Suprapubic skin (tissue), 4 donors: ENCODE results near the gene DPP9. TPM values are rescaled to one million over a fixed set of nuclear protein-coding genes. Genes with fewer than 3 reads are reported as not detected.

ENCODE experiments used
- DNase-seq, 2 donors: peaks; one replicate each; pipeline ENCODE4 v3.0.0-alpha.2; 2019; ENCODE audit warnings: low spot score in 2 of 2
- H3K27ac ChIP-seq: fragments of 200-600 bp; sonication (generic); one replicate; pipeline ENCODE4 v1.5.1; 2019
- H3K27me3 ChIP-seq: fragments of 200-600 bp; sonication (generic); one replicate; pipeline ENCODE4 v1.5.1; 2019
- H3K36me3 ChIP-seq: fragments of 200-600 bp; sonication (generic); one replicate; pipeline ENCODE4 v1.5.1; 2019
- H3K4me1 ChIP-seq: fragments of 200-600 bp; sonication (generic); one replicate; pipeline ENCODE4 v1.5.1; 2019
- H3K4me3 ChIP-seq: fragments of 200-600 bp; sonication (generic); one replicate; pipeline ENCODE4 v1.5.1; 2019; ENCODE audit warnings: mild to moderate bottlenecking
- H3K9me3 ChIP-seq: fragments of 200-600 bp; sonication (generic); one replicate; pipeline ENCODE4 v1.5.1; 2019
- CTCF ChIP-seq, 2 donors: fragments of 200-600 bp in 1 of 2; fragments of 450-650 bp in 1 of 2; sonication (generic) in 1 of 2; IDR thresholded peaks; one replicate each; pipeline ENCODE4 v1.5.1; 2016 to 2019; ENCODE audit warnings: antibody characterized with exemption in 2 of 2, mild to moderate bottlenecking in 1 of 2, moderate library complexity in 1 of 2
- EP300 ChIP-seq: sonication (generic); formaldehyde crosslinking; IDR thresholded peaks from one replicate; pipeline ENCODE4 v1.6.1; 2017; ENCODE audit warnings: antibody characterized with exemption
- POLR2A ChIP-seq, 2 donors: fragments of 450-650 bp; IDR thresholded peaks; one replicate each; pipeline ENCODE4 v1.6.1; 2017; ENCODE audit warnings: antibody characterized with exemption in 2 of 2, mild to moderate bottlenecking in 2 of 2, moderate library complexity in 2 of 2
- POLR2AphosphoS5 ChIP-seq, 3 donors: sonication (generic); formaldehyde crosslinking; IDR thresholded peaks; one replicate each; pipeline ENCODE4 v1.6.1; 2017; ENCODE audit warnings: antibody characterized with exemption in 3 of 3
- WGBS: methylation state at CpG from one replicate; pipeline ENCODE4 v1.1.5; 2018; 5-methylcytosine and 5-hydroxymethylcytosine counted together
- total RNA-seq, 4 donors: library from RNA; depleted of rRNA; stranded (reverse); fragments of >200 nt; gene quantifications; one replicate each; pipeline ENCODE4 v1.1.0, GENCODE V29; 2016

The DPP9 gene
- total RNA-seq, 4 donors from 2014 or later, result 51.2 to 126 (median 84.1) TPM

DNA sequence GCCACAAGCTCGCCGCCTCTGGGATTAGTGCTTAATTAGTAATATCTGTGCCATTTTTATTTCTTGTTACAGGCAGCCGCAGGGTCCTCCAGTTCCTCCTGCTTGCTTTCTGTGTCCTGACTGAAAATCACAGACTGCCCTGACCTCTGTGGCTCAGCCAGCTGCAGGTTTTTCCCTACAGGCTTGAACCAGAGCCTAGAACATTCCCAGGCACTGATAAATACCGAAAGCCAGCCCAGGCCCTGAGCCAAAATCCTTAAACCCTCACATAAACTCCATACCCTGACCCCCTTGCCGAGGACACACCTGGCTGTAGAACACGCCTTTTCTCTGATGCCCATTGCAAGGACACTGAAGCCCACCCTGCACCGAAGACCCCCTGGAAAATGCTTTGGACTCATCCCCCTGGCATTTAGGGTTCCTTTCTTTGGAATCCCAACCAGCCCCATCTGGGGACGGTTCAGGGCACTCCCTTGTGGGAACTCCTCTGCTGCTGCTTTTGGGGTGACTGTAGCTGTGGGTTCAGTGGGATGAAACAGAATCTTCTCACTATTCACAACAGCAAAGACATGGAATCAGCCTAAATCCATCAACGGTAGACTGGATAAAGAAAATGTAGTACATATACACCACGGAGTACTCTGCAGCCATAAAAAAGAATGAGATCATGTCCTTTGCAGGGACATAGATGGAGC lies 15.5 kb downstream of the DPP9 start:
- WGBS, result 66% methylated on average over 10 of the region's 10 CpGs
- Histone ChIP-seq H3K36me3 (peaks cover 60% of the 10 kb centered on the region), H3K27me3 (no peaks in the 10 kb centered on the region), H3K9me3 (no peaks in the 10 kb centered on the region), H3K4me3 (no peak overlapping the region), H3K4me1 (peaks cover 41% of the 10 kb centered on the region), H3K27ac (no peak overlapping the region)
- TF ChIP-seq CTCF (IDR thresholded peaks at IDR 0.05) (no peak), POLR2A (IDR thresholded peaks at IDR 0.05) (no peak), EP300 (no peak), POLR2AphosphoS5 (IDR thresholded peaks at IDR 0.05) (no peak)
- no peak for DNase-seq

DNA sequence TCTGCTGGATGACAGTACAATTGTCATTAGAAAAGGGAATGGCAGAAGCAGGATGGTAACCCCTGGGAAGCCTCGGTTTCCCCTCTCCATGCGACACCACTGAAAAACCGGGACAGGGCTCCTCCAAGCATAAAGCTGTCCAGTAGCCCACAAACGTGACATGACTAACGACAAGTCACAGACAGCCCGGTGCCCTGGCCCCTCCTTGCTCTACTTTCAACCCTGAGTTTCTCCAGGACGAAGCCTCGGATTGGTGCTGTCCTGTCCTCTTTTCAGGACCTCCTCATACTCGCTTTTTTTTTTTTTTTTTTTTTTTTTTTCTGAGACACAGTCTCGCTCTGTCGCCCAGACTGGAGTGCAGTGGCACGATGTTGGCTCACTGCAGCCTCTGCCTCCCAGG lies 16.3 kb downstream of the DPP9 start:
- H3K36me3 ChIP-seq, result peaks cover 60% of the 10 kb centered on the region
- H3K27ac ChIP-seq, result no peak overlapping the region

GRCh38 chr19:4705413-4706131 lies 18.1 kb downstream of the DPP9 start:
- H3K36me3 ChIP-seq, result peaks cover 62% of the 10 kb centered on the region
- H3K27me3 ChIP-seq, result no peaks in the 10 kb centered on the region
- no peak for TF ChIP-seq POLR2A (IDR thresholded peaks at IDR 0.05)
- no peaks in the 10 kb centered on the region for H3K9me3 ChIP-seq
- no peak for DNase-seq
- peaks cover 34% of the 10 kb centered on the region for H3K4me1 ChIP-seq
- no peak overlapping the region for H3K27ac ChIP-seq
- 62% methylated on average over 18 of the region's 19 CpGs for whole genome bisulfite sequencing
- no peak overlapping the region for H3K4me3 ChIP-seq

More for the DNA sequence above, 16.3 kb downstream of the DPP9 start:
- TF ChIP-seq POLR2AphosphoS5 (IDR thresholded peaks at IDR 0.05), result no peak
- TF ChIP-seq POLR2A (IDR thresholded peaks at IDR 0.05), result no peak
- no peak for TF ChIP-seq EP300
- TF ChIP-seq CTCF (IDR thresholded peaks at IDR 0.05), result no peak
- 65% methylated on average over 12 of the region's 12 CpGs for WGBS
- H3K4me3 ChIP-seq, result no peak overlapping the region
- no peaks in the 10 kb centered on the region for H3K9me3 ChIP-seq
- no peak for DNase-seq
- no peaks in the 10 kb centered on the region for H3K27me3 ChIP-seq
- peaks cover 34% of the 10 kb centered on the region for H3K4me1 ChIP-seq

DNA sequence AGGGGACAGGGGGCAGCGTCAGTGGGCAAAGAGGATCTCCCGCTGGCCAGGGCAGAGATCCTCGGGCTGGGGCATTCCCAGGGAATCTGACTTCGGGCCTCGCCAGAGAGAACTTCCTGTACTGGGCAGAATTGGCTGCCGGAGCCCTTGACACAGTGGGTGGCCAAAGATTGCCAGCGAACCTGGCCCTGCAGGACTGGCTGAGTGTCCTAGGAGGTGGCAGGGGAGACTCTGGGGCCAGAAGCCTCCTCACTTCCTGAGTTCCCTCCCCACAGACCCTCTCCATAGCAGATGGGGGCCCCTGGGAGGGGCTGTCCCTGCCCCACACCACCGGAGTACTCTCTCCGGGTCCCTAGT lies 19.3 kb downstream of the DPP9 start:
- no peak overlapping the region for H3K27ac ChIP-seq
- WGBS, result 86% methylated on average over 4 of the region's 9 CpGs
- peaks cover 63% of the 10 kb centered on the region for H3K36me3 ChIP-seq

DNA sequence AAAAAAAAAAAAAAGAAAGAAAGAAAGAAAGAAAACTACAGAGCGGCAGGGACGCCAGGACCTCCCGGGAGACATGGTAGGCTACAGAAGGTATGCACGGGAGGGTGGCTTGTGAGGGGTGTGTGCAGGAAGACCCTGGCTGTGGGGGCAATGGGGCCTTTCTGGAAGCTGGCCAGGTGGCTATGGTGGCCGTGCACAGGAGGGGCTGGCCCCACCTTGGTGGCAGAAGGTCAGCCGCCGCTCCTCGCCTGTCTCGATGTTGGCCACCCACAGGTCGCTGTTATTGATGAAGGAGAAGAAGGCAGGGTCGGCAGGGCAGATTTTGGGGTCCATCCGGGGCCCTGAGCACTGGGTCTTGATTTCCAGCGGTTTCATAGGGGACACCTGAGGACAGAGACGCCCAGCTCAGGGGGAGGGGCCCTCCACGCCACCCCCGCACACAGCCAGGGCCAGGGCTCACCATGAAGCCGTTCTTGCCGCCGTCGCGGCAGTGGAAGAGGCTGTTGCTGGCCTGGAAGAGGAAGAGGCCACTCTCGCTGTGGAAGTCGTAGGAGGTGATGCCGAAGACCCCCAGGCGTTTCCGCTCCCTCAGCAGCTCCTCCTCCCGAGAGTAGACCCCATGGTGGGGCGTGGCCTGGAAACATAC lies 19.8 kb downstream of the DPP9 start:
- TF ChIP-seq EP300 (no peak), POLR2A (IDR thresholded peaks at IDR 0.05) (no peak), CTCF (IDR thresholded peaks at IDR 0.05) (no peak), POLR2AphosphoS5 (IDR thresholded peaks at IDR 0.05) (no peak)
- Histone ChIP-seq H3K4me3 (no peak overlapping the region), H3K27me3 (no peaks in the 10 kb centered on the region), H3K4me1 (peaks cover 40% of the 10 kb centered on the region), H3K36me3 (peaks cover 66% of the 10 kb centered on the region), H3K27ac (no peak overlapping the region), H3K9me3 (no peaks in the 10 kb centered on the region)
- 94% methylated on average over 16 of the region's 28 CpGs for WGBS
- no peak for DNase-seq

More for the DNA sequence above, 19.3 kb downstream of the DPP9 start:
- Histone ChIP-seq H3K4me1 (peaks cover 39% of the 10 kb centered on the region), H3K4me3 (no peak overlapping the region), H3K9me3 (no peaks in the 10 kb centered on the region), H3K27me3 (no peaks in the 10 kb centered on the region)
- TF ChIP-seq POLR2A (IDR thresholded peaks at IDR 0.05) (no peak), CTCF (IDR thresholded peaks at IDR 0.05) (no peak), EP300 (no peak), POLR2AphosphoS5 (IDR thresholded peaks at IDR 0.05) (no peak)
- DNase-seq, result no peak
